GM20000 (cell line): Measurements from ENCODE around the gene STPG3.

Experiments used
- DNase-seq: peaks from one replicate; pipeline ENCODE4 v3.0.0; 2012; ENCODE audit warnings: low spot score
- TF ChIP-seq, protein P1 (sequence below): IDR thresholded peaks from 2 replicates; pipeline ENCODE4 v1.5.1; 2012; ENCODE audit warnings: mild to moderate bottlenecking, control low read depth; ENCODE audit errors: extremely low read depth, missing control alignments

The STPG3 gene

DNA sequence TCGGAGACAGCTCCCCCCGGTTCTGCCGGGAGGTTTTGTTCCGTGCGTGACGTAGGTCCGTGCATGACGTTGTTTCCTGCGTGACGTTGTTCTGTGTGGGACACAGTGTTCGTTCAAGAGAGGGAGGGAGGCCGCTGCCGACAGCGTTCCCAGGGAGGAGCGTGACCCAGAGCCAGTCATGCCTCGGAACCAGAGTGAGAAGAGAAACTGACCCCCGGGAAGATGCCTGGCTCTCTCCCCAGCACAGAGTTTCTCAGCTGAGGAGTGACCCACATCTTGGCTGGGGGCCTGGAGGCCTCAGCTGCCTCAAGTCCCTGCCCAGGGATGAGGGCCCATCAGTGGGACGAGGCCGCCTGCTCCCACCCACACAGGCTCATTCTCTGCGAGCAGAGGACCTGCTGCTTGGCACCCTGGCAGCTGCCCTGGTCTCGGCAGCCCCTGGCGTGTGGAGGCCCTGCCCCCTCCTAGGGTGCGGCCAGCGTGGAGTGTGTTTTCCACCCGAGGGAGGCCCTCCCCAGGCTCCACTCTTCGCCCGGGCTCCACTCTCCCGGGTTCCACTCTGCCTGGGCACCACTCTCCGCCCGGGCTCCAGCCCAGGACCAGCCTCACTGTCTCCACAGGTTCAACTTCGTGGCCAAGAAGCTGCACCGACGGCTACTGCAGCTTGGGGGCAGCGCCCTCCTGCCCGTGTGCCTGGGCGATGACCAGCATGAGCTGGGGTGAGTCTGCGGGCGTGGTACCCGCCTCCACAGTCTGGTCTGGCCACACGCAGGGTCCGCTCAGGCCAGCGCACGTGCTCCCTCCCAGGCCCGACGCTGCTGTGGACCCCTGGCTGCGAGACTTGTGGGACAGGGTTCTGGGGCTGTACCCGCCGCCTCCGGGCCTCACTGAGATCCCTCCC is 37.7 kb upstream of the STPG3 start:
- no peak for DNase-seq
- TF ChIP-seq, protein P1, sequence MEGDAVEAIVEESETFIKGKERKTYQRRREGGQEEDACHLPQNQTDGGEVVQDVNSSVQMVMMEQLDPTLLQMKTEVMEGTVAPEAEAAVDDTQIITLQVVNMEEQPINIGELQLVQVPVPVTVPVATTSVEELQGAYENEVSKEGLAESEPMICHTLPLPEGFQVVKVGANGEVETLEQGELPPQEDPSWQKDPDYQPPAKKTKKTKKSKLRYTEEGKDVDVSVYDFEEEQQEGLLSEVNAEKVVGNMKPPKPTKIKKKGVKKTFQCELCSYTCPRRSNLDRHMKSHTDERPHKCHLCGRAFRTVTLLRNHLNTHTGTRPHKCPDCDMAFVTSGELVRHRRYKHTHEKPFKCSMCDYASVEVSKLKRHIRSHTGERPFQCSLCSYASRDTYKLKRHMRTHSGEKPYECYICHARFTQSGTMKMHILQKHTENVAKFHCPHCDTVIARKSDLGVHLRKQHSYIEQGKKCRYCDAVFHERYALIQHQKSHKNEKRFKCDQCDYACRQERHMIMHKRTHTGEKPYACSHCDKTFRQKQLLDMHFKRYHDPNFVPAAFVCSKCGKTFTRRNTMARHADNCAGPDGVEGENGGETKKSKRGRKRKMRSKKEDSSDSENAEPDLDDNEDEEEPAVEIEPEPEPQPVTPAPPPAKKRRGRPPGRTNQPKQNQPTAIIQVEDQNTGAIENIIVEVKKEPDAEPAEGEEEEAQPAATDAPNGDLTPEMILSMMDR, result no peak

DNA sequence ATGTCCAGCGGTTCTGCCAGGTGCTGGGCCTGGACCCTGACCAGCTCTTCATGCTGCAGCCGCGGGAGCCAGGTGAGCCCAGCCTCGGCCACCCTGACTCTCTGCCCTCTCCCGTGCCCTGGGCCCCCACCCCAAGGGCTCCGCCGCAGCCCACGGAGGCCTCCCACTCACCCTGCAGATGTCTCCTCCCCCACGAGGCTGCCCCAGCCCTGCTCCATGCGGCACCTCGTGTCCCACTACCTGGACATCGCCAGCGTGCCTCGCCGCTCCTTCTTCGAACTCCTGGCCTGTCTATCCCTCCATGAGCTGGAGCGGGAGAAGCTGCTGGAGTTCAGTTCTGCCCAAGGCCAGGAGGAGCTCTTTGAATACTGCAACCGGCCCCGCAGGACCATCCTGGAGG is 36.5 kb upstream of the STPG3 start:
- TF ChIP-seq, protein P1, result no peak
- DNase-seq, result no peak

DNA sequence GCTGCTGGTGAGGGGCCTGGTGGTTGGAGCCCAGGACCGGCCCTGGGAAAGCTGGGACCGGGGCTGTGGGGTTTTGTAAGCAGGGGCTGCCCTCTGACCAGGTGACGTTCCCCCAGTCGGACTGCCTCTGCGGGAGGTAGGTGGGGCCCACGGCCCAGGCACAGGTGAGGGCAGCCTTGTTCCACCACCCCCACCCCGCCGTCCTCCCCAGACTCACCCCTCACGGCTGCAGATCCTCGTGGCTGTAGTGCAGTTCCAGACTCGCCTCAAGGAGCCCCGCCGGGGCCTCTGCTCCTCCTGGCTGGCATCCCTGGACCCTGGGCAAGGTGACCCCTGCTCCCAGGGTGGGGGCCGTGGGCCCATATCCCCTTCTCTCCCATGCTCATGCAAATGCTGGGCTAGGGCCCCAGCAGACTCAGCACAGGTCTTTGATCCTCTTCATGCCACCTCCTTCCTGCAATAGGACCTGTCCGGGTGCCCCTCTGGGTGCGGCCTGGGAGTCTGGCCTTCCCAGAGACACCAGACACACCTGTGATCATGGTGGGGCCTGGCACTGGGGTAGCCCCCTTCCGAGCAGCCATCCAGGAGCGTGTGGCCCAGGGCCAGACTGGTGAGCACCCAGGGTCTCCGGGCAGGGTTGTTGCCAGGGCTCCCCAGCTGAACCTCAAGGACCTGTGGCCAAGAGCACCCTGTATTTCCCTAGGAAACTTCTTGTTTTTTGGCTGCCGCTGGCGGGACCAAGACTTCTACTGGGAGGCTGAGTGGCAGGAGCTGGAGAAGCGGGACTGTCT is 35.7 kb upstream of the STPG3 start:
- TF ChIP-seq, protein P1, result no peak
- DNase-seq, result no peak

GRCh38 chr9:137216188-137216965 is 34.7 kb upstream of the STPG3 start:
- TF ChIP-seq, protein P1, result no peak
- DNase-seq, result no peak

DNA sequence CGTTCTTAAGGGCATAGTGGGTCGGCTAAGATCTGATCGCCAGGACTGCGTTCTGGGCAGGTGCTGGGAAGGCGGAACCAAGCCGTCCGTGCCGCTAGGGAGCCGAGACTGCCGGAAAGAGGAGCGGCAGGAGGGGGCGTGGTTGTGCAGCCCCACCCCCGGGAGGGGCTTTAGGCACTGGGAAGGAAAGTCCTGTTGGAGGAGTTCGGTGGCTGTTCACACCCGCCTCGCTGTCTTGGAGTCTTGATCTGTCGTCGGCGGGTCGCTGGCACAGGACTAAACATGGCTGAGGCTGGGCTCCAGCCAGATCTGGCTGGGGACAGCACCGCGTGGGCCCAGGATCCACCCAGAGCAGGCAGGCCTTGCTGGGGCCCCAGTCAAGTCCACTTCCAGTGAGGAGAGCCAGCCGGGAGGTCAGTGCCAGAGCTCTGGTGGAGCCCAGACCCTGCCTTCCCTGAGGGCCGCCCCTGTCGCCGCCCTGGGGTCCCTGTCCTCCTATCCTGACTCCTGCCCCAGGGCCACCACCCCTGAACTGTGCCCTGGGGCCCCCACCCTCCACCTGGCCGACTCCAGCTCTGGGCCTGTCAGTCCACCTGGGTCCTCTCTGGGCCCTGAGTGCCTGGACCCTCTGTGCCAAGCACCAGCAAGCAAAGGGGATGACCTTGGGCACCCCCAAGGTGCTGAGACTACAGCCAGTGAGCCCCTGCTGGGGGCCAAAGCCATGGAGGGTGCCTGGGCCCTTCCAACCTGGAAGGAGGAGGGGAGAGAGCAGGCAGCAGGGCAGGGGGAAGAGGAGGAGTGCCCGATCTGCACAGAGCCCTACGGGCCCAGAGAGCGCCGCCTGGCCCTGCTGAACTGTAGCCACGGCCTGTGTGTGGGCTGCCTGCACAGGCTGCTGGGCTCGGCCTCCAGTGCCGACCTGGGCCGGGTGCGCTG is 33.5 kb upstream of the STPG3 start:
- DNase-seq, result no peak

GRCh38 chr9:137218212-137218753 is 32.8 kb upstream of the STPG3 start:
- TF ChIP-seq, protein P1, result no peak
- no peak for DNase-seq

More for the DNA sequence above, 33.5 kb upstream of the STPG3 start:
- TF ChIP-seq, protein P1, result no peak
